Kidney (tissue), 14 donors: ENCODE measurements around the gene NFIA. TPM values are rescaled to one million over a fixed set of nuclear protein-coding genes. Genes with fewer than 3 reads are reported as not detected.

ENCODE experiments used
- DNase-seq, 5 donors: peaks; one replicate each; pipeline ENCODE4 v3.0.0-alpha.2; 2013 to 2020
- FAIRE-seq: peaks from 2 replicates; lab custom pipeline; 2012; peaks lifted over from hg19 to GRCh38; lab: Jason Lieb, UNC
- H3K27ac ChIP-seq, 2 donors: one replicate each; pipeline ENCODE4 v1.7.0; 2013; ENCODE audit warnings: low read depth in 2 of 2, low read length in 2 of 2, inconsistent platforms in 1 of 2
- H3K27me3 ChIP-seq: one replicate; pipeline ENCODE4 v1.7.1; 2013; ENCODE audit warnings: low read length, inconsistent platforms; ENCODE audit not compliant: control insufficient read depth, insufficient read depth
- H3K36me3 ChIP-seq, 3 donors: one replicate each; pipeline versions ENCODE4 v1.7.0 to v1.7.1; 2013; ENCODE audit warnings: low read length in 3 of 3, control low read depth in 1 of 3, inconsistent platforms in 1 of 3; ENCODE audit not compliant: insufficient read depth in 3 of 3, control insufficient read depth in 2 of 3
- H3K4me1 ChIP-seq, 3 donors: one replicate each; pipeline versions ENCODE4 v1.7.0 to v1.7.1; 2013; ENCODE audit warnings: low read length in 3 of 3, inconsistent platforms in 1 of 3, low read depth in 1 of 3; ENCODE audit not compliant: control insufficient read depth in 2 of 3, insufficient read depth in 2 of 3
- H3K4me3 ChIP-seq, 3 donors: one replicate each; pipeline versions ENCODE4 v1.7.0 to v1.8.1; 2013; ENCODE audit warnings: low read length in 3 of 3, control low read depth in 1 of 3, inconsistent platforms in 1 of 3
- H3K9ac ChIP-seq, 3 donors: one replicate each; pipeline versions ENCODE4 v1.7.0 to v1.7.1; 2013; ENCODE audit warnings: low read length in 3 of 3, control low read depth in 1 of 3, inconsistent platforms in 1 of 3
- H3K9me3 ChIP-seq, 3 donors: one replicate each; pipeline versions ENCODE4 v1.7.0 to v1.7.1; 2013; ENCODE audit warnings: low read length in 3 of 3, control low read depth in 1 of 3, inconsistent platforms in 1 of 3; ENCODE audit not compliant: control insufficient read depth in 2 of 3, insufficient read depth in 1 of 3
- CTCF ChIP-seq: IDR thresholded peaks from 3 replicates; pipeline ENCODE4 v1.5.1; 2012; ENCODE audit warnings: mild to moderate bottlenecking, moderate library complexity, borderline replicate concordance; ENCODE audit not compliant: insufficient read depth; ENCODE audit errors: extremely low read depth
- intact Hi-C: fragments of 100-400 bp; cut with DNase I; formaldehyde crosslinking; loops from one replicate; pipeline ENCODE4 v1.11.1; 2022
- polyA plus RNA-seq: library from polyadenylated mRNA; stranded (reverse); fragments of 350-450 nt; fragmentation: Illumina TruSeq; extraction: RNeasy Lipid Tissue Mini Kit (QIAGEN cat#74804); gene quantifications from one replicate; pipeline ENCODE4 v1.2.3, GENCODE V29; 2014; ENCODE audit warnings: low read depth, low replicate concordance; ENCODE audit not compliant: insufficient read depth
- total RNA-seq: library from RNA; stranded (reverse); fragmentation: NEBNext Ultra II Directional; extraction: Animal tissue kit (Norgen Biotek cat#: 25700); gene quantifications from one replicate; pipeline ENCODE4 v1.2.1, GENCODE V29; 2021
- donor health status: control.
- donor health status: control.
- donor health status: control.
- donor health status: control.
- donor health status: control.
- donor health status: DM: yes; HTN: yes; CAD: no.
- donor health status: Normal renal cell carcinoma (clear cell type).

Gene NFIA
- total and polyA plus RNA-seq, 2 donors from 2014 or later: 4.8 to 87.5 TPM

- Histone ChIP-seq H3K36me3 (peaks cover 0 to 5% (median 4%) of the 10 kb centered on the region in 3 donors), H3K4me1 (peaks cover 0 to 6% (median 5%) of the 10 kb centered on the region in 3 donors), H3K27ac (no peak overlapping the region), H3K4me3 (no peak overlapping the region), H3K27me3 (no peaks in the 10 kb centered on the region), H3K9ac (no peak overlapping the region), H3K9me3 (no peaks in the 10 kb centered on the region)
- no peak for TF ChIP-seq CTCF
- no peak for DNase-seq
- no peak for FAIRE-seq
- intact Hi-C loops: no loop called here
Measured at GRCh38 chr1:61091455-61091854, 9.1 kb downstream of the NFIA start.

GRCh38 chr1:61092642-61093041 is 10.3 kb downstream of the NFIA start:
- DNase-seq: no peak
- Histone ChIP-seq H3K36me3 (peaks cover 0 to 5% (median 4%) of the 10 kb centered on the region in 3 donors), H3K4me3 (no peak overlapping the region), H3K27ac (no peak overlapping the region), H3K9ac (no peak overlapping the region), H3K4me1 (peaks cover 0 to 6% (median 5%) of the 10 kb centered on the region in 3 donors), H3K27me3 (no peaks in the 10 kb centered on the region), H3K9me3 (no peaks in the 10 kb centered on the region)
- TF ChIP-seq CTCF: no peak
- no peak for FAIRE-seq
- intact Hi-C loops: no loop called here

- H3K4me3 ChIP-seq: no peak overlapping the region
- H3K27me3 ChIP-seq: no peaks in the 10 kb centered on the region
- H3K4me1 ChIP-seq: peaks cover 0 to 6% (median 5%) of the 10 kb centered on the region in 3 donors
- peaks cover 0 to under 1% (median under 1%) of the 10 kb centered on the region in 3 donors for H3K36me3 ChIP-seq
- H3K27ac ChIP-seq: no peak overlapping the region
- no peak for DNase-seq
- intact Hi-C loops: no loop called here
- no peak overlapping the region for H3K9ac ChIP-seq
- TF ChIP-seq CTCF: no peak
- no peak for FAIRE-seq
- H3K9me3 ChIP-seq: no peaks in the 10 kb centered on the region
Measured at GRCh38 chr1:61093525-61094137, 11.3 kb downstream of the NFIA start.
